Measurements from ENCODE around the gene CLEC4F. TPM values are rescaled to one million over a fixed set of nuclear protein-coding genes. Genes with fewer than 3 reads are reported as not detected.

The CLEC4F gene
- total and polyA plus RNA-seq, 3 donors from 2014 or later: 0.31 to 2.6 (median 0.79) TPM

- H3K4me1 ChIP-seq: no peaks in the 10 kb centered on the region
- intact Hi-C loops (cut with DNase I; ENCODE audit: low total_unique reads): no loop called here
- no peaks in the 10 kb centered on the region for H3K27me3 ChIP-seq
- TF ChIP-seq POLR2A (IDR thresholded peaks at IDR 0.05): no peak
- TF ChIP-seq CTCF (IDR thresholded peaks at IDR 0.05): no peak
- no peak for DNase-seq
- no peak overlapping the region for H3K4me3 ChIP-seq
- H3K27ac ChIP-seq: no peak overlapping the region
- H3K36me3 ChIP-seq (ENCODE audit: low read depth, missing control alignments): no peaks in the 10 kb centered on the region
- no peaks in the 10 kb centered on the region for H3K9me3 ChIP-seq
- WGBS, 2 donors: 75 to 81% methylated on average over 1 of the region's 1 CpG
These were observed 61.0 kb downstream of the CLEC4F start for GRCh38 chr2:70759446-70759845.

Small RNAs within 50 kb of the gene (small RNA-seq; reads per million reads assigned to genes)
- 0 reads per million in 2 donors for gene HMGN2P21

Other genes with a start within 250 kb of the CLEC4F start
- 1 to 10 TPM; 5.1 to 6.1 TPM for gene ADD2, start 52.4 kb downstream of the CLEC4F start, total RNA-seq
- 5.8 TPM for gene ADD2, start 52.4 kb downstream of the CLEC4F start, polyA plus RNA-seq (ENCODE audit: insufficient read depth, low read depth, low replicate concordance)
- gene FIGLA, start 30.0 kb downstream of the CLEC4F start, total RNA-seq: under 1 TPM in 1 of 2 donors, not detected in 1; 0.62 TPM
- gene FIGLA, start 30.0 kb downstream of the CLEC4F start, polyA plus RNA-seq (ENCODE audit: insufficient read depth, low read depth, low replicate concordance): 0.69 TPM
- gene CD207, start 15.2 kb upstream of the CLEC4F start, total RNA-seq: under 1 TPM; 0.19 to 0.79 TPM
- 1.5 TPM for gene CD207, start 15.2 kb upstream of the CLEC4F start, polyA plus RNA-seq (ENCODE audit: insufficient read depth, low read depth, low replicate concordance)
- gene VAX2, start 80.0 kb upstream of the CLEC4F start, total RNA-seq: 1 to 10 TPM in 1 of 2 donors, under 1 TPM in 1; 0.94 to 1.2 TPM
- gene VAX2, start 80.0 kb upstream of the CLEC4F start, polyA plus RNA-seq (ENCODE audit: insufficient read depth, low read depth, low replicate concordance): 0.58 TPM
- gene ATP6V1B1, start 115.3 kb upstream of the CLEC4F start, total RNA-seq: 1 to 10 TPM; 1.7 to 2.9 TPM
- gene ATP6V1B1, start 115.3 kb upstream of the CLEC4F start, polyA plus RNA-seq (ENCODE audit: insufficient read depth, low read depth, low replicate concordance): not detected
- gene ANKRD53, start 158.0 kb upstream of the CLEC4F start, total RNA-seq: 10 to 100 TPM; 10.6 to 36.3 TPM
- gene ANKRD53, start 158.0 kb upstream of the CLEC4F start, polyA plus RNA-seq (ENCODE audit: insufficient read depth, low read depth, low replicate concordance): 52.2 TPM
- gene TEX261, start 174.3 kb upstream of the CLEC4F start, total RNA-seq: 10 to 100 TPM; 39.0 to 40.7 TPM
- 133 TPM for gene TEX261, start 174.3 kb upstream of the CLEC4F start, polyA plus RNA-seq (ENCODE audit: insufficient read depth, low read depth, low replicate concordance)
- 10 to 100 TPM; 77.5 to 87.5 TPM for gene NAGK, start 248.0 kb upstream of the CLEC4F start, total RNA-seq
- gene NAGK, start 248.0 kb upstream of the CLEC4F start, polyA plus RNA-seq (ENCODE audit: insufficient read depth, low read depth, low replicate concordance): 153 TPM

Data from testis (tissue), 3 donors.